GM18907 (cell line): Measurements from ENCODE around the gene KLF8.
"Not testable (repeated sequence)": the region's sequence is repeated elsewhere in the genome, so short reads cannot be mapped to it uniquely, and the experiment has no call there.

Experiments used
- ATAC-seq: cut with Tn5 transposase; IDR thresholded peaks from one replicate; pipeline ENCODE4 v1.9.1; 2021; ENCODE audit warnings: mild to moderate bottlenecking, moderate library complexity; ENCODE audit not compliant: unreplicated experiment

The KLF8 gene

DNA sequence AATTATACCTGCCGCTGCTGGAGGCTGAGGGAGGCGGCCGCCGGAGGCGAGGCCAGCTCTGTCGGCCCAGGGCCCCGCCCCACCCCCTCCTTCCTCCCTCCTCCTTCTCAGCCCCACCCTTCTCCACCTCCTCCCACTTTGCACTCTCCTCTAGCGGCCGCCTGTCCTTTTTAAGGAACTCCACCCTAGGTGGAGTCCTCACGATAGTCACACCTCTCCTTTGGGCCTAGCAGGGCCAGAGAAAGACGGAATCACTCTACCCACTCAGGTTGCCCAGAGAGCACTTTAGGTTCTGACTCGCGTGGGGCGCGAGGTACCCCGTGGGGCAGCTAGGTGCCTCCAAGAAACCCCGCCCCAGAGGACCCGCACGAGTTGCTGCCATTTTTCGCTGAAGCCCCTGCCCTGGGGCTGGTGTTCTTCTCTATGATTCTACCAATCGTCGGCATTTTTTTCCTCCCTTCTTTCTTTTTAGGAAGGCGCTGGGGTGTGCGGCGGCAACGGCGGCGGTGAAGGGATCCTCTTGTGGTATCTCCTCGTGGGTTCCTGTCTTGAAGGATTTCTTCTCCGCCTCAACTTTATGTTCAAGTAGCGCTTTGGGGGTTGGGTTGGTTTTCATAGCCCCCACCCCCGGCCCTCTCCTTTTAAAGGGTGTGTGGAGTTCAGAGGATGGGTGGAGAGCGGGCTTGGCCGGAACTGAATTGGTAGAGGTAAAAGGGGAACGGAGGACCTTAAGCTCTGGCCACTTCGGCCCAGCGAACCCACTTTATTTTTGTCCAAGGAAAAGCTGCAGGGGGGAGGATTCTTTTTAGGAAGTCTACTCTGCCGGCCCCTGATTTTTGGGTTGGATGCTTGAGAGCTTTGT lies at the start of gene KLF8:
Gene KLF8, plus strand, starts transcription at position 136 of the 862 bp plus-strand sequence. CDS start 979 bp downstream, outside the sequence.
- peak; percentile 75 for ATAC-seq

DNA sequence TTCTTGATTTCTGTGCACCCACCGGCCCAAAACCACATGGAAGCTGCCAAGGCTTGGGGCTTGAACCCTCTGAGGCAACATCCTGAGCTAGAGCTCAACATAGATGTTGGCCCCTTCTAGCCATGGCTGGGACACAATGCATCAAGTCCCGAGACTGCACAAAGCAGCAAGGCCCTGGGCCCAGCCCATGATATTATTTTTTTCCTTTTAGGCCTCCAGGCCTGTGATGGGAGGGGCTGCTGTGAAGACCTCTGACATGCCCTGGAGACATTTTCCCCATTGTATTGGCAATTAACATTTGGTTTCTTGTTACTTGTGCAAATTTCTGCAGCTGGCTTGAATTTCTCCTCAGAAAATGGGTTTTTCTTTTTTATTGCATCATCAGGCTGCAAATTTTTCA lies 25.2 kb upstream of the KLF8 start:
- not testable (repeated sequence) for ATAC-seq

DNA sequence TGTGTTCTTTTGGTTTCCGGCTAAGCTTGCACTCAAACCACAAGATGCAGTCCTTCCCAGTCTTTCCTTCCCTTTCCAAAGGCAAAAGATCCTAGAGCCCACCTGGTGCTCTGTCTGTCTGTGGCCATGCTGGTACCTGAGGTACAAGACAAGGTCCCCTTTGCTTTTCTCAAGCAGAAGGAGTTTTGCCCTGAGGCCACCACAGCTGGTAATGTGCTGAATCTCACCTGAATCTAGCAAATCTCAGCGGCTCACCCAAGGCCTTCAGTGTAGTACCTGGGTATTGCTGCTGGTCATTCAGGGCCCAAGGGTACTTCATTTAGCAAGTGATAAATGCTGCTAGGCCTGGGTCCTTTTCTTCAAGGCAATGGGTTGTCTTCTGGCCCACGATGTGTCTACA lies 20.5 kb upstream of the KLF8 start:
- ATAC-seq: no peak

DNA sequence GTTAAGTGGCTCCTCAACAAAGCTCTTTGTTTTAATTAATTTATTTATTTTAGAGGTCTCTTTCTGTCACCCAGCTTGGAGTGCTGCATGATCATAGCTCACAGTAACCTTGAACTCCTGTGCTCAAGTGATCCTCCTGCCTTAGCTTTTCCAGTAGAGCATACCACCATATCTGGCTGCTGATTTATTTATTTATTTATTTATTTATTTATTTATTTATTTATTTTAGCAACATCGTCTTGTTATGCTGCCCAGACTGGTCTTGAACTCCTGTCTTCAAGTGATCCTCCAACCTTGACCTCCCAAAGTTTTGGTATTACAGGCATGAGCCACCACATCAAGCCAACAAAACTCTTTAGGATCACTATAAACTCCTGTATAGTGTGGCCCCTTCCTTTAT lies 15.8 kb upstream of the KLF8 start:
- no peak for ATAC-seq

DNA sequence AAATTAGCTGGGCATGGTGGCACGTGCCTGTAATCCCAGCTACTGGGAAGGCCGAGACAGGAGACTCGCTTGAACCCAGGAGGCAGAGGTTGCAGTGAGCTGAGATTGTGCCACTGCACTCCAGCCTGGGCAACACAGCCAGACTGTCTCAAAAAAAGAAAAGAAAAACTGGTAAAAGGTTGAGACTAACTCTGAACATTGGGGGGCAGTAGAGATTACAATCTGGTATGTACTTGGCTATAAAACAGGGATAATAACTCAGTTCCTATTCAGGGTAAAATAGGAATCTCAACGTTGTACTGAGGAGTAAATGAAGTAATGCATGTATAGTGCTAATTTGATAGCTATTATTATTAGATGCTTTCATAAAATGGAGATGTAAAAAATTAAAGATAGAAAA lies 12.5 kb upstream of the KLF8 start:
- no peak for ATAC-seq

DNA sequence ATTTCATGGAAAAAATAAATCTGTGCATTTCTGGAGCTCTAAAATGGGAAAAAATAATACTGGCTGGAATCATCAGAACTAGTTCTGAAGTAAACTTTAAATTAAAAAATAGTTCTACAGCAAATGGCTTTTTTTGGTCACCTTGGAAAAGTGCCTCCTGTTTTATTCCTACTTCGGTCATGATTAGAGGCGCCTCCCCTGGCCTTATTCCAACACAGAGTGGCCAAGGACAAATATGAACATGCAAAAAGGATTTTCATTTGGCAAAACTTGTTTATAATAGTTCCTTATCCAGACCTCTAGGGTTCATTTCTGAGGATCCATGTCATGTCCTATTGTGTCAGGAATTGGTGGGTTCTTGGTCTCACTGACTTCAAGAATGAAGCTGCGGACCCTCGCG lies 11.1 kb upstream of the KLF8 start:
- ATAC-seq: no peak

DNA sequence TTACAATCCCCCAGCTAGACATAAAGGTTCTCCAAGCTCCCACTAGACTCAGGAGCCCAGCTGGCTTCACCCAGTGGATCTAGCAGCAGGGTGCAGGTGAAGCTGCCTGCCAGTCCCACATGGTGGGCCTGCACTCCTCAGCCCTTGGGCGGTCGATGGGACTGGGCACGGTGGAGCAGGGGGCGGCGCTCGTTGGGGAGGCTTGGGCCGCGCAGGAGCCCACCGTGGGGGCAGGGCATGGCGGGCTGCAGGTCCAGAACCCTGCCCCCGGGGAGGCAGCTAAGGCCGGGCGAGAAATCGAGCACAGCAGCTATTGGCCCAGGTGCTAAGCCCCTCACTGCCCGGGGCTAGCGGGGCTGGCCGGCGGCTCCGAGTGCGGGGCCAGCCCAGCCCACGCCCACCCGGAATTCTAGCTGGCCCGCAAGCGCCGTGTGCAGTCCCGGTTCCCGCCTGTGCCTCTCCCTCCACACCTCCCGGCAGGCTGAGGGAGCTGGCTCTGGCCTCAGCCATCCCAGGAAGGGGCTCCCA lies 9.6 kb upstream of the KLF8 start:
- no peak for ATAC-seq

DNA sequence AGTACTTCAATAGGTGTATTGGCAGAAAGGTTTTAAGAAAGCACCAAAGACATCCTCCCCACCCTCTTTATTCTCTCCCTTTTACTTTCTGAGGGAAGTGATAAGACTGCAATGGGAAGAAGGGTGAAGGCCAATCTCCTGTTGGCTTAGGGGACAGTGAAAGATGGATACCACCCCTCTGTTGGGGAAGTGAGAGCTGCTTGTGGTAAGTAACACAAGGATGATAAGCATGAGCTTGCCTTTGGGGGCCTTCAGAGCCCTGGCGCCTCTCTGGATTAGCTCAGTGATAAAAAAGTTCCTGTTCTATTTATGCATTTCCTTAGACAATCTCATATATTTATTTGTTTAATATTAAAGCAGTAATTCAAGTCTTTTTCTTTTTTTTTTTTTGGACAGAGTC lies 5.2 kb upstream of the KLF8 start:
- no peak for ATAC-seq

DNA sequence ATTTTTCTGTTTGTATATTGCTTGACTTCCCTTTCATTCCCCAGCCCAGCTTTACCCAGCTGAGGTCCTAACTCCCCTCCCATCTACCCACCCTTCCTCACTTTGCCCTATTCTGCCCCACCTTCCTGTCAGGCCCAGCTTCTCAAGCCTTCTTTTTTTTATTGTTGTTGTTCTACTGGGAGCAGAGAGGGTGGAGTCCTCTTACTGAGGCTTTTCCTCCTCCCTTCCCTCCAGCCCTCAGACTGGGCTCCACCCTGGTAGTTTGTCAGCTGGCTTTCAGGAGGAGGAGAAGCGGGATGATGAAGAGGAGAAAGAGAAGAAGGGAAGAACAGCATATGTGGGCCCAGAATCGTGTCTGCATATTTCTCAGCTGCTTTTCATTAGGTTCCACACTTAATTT lies 3.2 kb upstream of the KLF8 start:
- ATAC-seq: no peak

DNA sequence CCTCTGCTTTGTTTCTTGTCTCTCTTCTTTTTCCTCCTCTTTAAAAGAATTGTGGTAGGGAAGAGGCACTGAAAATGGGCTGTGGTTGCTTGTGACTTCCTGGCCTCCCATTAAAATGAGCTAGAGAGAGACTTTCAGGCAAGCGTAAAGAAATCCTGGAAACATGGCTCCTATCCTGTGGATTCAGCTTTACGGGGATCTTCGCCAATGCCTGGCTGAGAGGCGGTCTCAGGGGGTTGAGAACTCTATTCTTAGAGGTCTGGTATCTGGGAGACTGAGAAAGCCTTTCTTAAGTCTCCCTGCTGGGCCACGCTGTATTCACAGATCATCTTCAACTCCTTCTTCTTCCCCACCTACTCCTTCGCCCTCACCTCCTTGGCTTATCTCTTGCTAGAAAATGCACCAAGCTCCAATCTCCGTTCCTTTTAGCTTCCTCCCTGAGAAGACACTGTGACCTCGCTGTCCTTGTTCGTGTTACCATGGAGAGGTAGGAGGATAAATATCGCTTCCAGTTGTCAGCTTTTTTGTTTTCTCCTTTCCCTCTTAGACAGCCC lies 542 bp upstream of the KLF8 start:
- no peak for ATAC-seq

DNA sequence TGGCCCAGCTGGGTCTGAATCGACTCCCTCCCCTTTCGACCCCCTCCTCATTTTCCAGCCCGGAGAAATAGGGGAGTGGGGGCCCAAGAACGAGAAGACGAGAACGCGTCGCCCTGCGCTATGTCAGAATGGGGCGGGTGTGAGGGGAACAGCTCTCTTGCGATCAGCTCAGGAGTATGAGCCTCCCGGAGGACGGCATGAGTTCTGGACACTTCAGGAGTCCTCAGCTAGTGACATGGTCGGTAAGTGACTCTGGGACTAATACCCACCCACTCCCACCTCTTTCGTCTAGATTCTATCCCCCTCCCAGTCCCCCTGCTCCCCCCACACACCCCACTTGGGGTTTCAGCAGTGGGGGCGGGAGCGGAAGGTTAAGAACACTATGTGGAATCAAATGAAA lies 944 bp downstream of the KLF8 start:
- ATAC-seq: no peak

DNA sequence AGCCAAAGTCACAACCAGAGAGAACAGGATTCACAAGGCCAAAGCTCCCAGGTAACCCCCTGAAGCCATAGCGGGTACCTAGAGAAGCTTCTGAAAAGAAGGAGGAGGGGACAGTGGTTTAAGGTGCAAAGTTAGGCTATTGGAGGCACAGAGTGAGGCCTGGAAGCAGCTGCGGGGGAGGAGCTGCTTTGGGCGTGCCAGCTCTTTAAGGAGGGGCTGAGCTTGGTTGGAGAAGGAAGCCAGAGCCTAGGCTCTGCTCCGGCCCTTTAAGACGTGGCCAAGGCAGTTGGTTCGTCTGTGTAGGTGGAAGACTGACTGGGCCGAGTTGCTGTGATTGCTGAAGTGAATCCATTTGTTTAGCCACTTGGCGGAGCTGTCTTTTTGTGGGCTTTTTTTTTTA lies 1.5 kb downstream of the KLF8 start:
- peak; percentile 92 for ATAC-seq

DNA sequence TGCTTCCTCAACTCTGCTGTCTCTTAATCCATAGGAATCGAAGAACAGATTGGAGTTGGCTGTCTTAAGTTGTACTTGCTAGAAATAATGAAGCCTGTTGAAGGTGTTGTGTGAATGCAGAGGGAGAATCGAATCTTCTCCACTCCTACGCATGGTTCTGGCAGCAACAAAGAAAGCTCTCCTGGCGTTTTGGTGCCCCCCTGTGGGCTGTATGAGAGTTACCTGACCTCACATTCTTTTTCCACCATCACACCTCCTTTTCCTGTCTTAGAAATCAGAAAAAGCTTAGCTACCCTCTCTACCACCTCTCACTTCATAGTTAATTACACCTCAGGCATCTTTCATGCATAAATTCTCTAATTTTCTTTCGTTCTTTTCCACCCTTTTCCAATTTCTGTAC lies 16.3 kb downstream of the KLF8 start:
- ATAC-seq: peak; percentile 91

DNA sequence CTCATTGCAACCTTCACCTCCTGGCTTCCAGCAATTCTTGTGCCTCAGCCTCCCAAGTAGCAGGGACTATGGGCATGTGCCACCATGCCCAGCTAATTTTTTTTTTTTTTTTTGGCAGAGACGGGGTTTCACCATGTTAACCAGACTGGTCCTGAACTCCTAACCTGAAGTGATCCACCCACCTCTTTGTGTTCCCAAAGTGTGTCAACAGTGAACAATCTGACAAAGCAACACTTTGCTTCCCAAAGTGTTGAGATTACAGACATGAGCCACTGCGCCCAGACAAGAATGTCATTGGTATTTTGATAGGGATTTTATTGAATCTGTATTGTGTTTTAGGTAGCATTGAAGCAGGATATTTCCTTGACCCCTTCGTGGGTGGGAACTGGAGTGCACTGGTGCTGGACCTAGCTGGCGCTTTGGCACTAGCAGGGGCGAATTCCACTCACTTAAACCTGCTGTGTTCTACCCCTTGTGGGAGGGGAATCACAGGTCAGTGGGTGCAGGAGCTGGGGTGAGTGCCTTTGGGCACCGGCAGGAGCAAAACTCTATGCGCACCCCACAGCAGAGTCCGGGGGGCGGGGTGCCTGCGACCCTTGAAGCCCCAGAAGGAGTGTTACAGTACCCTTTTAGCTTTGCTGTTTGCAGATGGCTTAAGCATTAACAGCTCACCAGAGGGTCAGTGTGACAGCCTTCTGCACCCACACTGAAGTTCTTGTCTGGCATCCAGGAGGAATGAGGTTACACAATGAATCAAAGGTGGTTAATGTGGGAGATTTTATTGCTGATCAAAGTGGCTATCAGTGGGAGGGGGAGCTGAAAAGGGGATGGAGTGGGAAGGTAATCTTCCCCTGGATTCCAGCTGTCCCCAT lies 21.9 kb downstream of the KLF8 start:
- no peak for ATAC-seq

DNA sequence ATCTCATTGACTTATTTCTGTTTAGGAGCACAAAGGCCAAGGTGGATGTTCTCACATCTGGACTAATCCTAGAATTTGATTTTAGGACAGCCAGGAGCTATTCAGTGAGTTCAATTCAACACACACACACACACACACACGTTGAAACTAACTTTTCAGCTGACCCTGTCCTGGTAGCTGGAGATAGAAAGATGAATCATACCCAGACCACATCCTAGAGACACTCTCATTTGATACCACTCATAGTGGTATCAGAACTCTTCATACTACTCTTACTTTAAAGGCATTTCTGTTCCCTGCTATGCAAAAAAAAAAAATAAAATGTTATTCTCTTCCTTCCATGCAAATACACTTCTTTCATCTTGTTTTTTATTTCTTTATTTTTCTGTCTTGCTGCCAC lies 36.7 kb downstream of the KLF8 start:
- peak; percentile 96 for ATAC-seq

DNA sequence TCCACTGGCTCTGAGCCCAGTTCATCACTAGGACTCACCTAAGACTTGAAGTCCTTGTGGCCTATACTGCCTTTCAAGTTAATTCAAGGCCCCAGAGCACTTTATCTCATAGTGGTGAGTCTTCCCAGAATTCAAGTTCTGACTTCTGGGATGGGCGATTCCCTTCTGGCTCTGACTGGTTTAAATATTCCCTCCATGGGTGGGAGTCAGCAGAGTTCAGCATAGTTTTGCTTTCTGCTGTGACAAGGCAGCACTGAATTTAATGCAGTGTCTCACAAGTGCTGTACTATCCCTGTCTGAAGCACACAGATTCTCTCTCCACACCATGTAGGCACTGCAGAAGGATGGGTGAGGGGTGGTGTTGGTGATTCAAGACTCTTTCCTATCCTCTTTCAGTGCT lies 46.5 kb downstream of the KLF8 start:
- ATAC-seq: no peak

DNA sequence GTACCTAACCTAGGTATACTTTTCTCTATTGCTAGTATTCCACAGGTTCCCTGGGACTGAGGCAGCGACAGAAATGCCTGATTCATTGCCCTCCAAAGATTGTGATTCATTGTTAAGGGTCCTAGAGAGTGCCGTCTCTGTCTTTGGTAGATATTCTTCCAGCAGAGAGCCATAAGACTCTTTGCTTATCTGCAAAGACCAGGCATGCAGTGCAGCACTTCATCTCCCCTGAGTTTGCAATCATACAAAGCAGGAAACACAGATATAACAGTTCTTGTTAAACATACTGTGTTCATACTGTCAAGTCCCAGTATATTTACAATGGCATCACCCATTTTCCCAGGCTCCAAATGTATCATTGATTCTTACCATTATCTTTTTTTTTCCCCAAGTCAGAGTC lies 47.7 kb downstream of the KLF8 start:
- ATAC-seq: no peak

DNA sequence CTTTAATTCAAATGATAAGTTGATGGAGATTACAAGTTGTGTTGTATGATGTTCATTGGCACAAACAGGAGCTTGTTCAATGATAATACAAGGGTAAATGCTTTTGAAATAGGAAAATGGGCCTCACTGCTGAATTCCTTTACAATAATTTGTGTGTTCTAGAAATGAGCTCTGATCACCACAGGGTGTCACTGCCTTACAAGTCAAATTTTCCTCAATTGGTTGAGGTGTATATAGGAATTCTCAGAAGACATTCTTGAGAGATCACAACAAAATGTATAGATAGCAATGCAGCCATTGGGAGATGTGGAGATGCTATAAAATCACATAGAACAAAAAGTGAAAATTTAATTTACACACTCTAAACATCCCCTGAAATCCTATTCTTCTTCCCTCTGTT lies 49.6 kb downstream of the KLF8 start:
- ATAC-seq: no peak

DNA sequence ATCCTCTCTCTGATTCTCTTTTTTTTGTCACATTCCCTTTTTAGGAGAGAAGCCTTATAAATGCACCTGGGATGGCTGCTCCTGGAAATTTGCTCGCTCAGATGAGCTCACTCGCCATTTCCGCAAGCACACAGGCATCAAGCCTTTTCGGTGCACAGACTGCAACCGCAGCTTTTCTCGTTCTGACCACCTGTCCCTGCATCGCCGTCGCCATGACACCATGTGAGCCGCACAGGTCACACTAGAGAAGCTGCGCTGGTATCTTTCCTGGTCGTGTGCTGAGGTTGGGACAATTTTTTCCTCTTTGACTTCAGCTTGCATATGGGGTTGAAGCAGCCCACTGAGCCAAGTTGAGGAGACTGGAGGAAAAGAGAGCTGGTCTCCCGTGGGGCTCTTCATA lies 52.1 kb downstream of the KLF8 start:
- no peak for ATAC-seq

DNA sequence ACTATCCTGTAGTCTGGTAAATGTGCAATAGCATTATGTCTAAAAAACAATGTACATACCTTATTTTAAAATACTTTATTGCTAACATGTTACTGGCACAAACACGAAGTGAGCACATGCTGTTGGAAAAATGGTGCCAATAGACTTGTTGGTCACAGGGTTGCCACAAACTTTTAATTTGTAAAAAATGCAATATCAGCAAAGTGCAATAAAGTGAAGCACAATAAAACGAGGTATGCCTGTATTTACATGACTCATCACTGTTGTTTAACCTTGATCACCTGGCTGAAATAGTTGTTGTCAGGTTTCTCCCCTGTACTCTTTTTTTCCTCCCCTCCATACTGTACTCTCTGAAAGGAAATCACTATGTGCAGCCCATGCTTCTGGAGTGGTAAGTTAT lies 56.5 kb downstream of the KLF8 start:
- ATAC-seq: no peak

DNA sequence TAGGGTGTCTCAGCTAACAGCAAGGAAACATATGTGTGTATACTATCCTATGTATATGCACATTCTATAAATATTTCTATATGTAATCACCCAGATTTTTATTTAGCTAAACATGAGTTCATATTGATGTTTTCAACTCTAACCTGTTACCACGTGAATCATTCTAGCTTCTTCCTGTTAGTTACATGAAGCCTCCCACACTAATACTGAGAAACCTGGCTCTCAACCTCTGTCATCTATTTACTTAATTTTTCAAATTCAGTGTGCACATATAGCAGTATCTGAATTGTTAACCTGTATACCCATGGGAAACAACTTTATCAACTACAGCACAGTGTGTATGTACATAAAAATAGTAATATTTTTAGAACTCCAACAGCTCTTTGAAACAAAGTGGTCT lies 57.3 kb downstream of the KLF8 start:
- no peak for ATAC-seq

DNA sequence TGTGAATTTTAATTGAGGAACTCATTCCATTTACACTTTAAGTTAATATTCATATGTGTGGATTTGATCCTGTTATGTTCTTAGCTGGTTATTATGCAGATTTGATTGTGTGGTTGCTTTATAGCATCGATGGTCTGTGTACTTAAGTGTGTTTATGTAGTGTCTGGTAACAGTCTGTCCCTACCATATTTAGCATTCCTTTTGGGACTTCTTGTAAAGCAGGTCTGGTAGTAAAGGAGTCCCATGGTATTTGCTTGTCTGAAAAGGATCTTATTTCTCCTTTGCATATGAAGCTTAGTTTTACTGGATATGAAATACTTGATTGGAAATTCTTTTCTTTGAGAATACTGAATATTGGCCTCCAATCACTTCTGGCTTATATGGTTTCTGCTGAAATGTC lies 76.6 kb downstream of the KLF8 start:
- no peak for ATAC-seq
